T-helper 2 cell (primary cell): ENCODE results near the gene KAT8.
A peak's percentile ranks its signal among the peaks of the same experiment; 100 is the strongest.
"Not testable (repeated sequence)": the region's sequence is repeated elsewhere in the genome, so short reads cannot be mapped to it uniquely, and the experiment has no call there.

ENCODE experiments used
- DNase-seq, 5 experiments: peaks; one replicate each; pipeline versions ENCODE4 v3.0.0 to v3.0.0-alpha.2; 2012 to 2022

KAT8 gene

DNA sequence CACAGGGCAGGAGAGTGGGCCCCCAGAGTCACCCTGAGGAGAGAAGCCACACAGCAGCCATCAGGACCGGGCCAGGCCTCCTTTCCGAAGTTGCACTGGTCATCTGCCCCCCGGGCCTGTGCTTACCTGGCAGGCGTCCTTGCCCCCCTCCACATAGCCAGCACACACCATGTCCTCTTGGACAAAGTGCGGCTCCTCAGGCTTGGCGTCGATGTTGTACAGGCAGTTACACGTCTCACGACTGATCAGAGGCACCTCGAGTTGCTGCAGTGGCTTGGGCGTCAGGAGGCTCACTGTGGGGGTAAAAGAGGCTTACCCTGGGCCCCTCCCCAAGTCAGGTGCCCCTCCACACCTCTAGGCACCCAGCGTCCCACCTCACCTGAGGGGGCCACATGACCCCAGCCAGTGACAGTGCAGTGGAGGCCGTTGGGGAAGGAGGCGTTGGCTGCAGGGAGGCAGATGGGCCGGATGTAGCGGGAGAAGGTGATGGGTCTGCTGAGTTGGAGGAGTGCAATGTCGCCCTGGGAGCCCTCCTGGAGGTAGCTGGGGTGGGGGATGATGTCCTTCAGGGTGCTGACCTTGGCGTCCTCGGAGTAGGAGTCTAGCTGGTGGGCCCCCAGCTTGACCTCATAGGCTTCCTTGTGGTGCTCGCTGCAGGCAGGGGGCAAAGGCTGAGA lies 15.0 kb downstream of the KAT8 start:
- no peak for DNase-seq

DNA sequence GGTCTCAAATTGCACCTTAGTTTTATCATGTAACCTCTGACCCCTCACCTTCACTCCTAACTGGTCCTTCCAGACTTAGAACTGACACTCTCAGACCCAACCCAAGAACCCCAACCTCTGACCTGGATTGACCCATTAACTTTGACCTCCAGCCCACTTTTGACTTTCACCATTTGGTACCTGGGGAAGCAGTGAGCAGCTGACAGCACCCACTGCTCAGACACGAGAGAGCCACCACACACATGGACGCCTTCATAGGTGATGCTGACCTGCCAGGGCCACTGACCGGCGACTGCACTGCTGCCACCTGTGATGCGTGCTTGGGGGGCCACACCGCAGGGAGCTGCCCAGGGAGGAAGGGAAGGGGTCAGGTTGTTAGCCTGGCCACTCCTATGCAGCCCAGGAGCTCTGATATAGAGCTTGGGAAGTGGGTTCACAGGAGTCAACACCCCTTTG lies 15.6 kb downstream of the KAT8 start:
- no peak for DNase-seq

DNA sequence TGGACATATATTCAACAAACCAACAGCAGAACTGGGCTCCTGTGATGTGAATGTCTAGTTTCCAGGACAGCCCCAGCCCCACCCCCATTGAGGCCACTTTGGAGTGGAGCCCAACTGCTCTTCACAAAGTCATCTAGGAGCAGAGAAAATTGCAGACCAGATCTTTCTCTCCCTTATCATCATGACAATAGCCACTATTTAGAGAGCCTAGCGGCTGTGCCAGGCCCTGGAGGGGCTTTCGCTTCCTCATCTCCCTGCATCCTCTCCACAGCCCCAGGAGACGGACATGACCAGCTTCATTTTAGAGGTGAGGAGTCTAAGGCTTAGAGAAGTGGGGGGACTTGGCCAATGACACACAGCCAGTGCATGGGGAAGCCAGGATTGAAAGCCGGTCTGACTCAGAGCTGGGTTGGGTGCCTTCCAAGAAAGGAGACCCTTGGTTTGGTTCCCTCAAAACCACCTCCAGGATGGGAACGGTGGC lies 16.7 kb downstream of the KAT8 start:
- no peak for DNase-seq

DNA sequence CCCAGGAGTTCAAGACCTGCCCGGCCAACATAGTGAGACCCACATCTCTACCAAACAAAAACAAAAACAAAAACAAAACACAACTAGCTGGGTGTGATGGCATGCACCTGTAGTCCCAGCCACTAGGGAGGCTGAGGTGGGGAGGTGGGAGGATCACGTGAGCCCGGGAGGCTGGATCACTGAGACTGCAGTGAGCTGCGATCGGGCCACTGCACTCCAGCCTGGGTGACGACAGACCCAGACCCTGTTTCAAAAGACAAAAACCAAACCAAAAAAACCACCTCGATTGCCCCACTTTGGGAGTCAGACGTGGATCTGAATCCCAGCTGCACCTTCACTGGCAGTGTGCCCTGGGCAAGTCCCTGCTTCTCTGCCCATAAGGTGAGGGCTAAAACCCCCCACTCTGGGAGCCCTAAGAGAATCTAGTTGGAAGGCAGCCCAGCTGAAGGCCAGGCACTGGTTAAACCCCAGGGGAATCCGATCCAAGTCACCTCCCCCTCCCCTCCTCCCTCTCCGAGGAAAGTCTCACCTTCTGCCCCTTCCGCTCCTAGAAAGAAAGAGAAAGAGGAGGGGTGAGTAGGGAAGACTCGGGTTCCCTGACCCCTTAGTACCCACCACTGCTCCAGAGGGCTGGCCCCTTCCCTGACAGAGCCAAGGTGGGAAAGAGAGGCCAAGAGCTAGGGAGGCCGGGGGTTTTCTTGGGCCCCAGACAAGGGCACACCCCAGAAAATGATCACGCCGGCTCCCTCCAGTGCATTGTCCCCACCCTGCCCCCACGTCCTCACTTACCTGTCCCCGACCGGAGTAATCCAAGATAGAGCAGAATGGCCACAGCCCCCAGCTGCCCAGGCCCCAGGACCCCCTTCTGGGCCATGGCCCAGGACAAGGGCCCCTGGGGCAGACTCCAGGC lies 17.4 kb downstream of the KAT8 start:
- no peak for DNase-seq

DNA sequence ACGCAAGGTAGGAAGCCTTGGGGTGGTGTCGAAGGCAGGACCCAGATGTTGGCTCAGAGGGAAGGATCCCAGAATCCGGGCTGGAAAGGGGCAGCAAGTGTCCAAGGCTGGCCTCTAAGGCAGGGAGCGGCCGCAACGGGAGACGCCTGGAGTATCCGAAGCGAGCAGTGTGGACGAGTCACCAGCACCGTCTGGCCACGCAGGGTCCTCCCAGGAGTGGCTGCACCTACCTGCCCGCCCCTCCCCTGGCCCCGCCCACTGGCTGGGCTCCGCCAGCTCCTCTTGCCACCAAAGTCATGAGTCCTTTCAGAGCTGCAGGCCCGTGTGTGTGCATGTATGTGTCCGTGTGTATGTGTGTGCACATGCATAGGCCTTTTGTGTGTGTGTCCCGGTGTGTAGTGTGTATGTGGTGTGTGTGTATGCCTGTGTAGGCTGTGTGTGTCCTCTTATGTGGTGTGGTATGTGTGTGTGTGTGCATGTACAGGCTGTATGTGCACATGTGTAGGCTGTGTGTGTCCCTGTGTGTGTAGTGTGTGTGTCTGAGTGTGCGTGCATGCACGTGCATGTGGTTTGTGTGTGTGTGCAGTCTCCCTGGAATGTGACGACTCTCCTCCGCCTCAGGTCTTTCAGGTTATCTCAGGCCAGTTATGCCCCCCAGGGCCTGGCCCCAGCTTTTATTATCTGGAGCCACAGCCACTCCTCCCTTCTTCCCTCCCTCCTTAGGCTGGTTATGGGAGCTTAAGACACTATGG lies 18.2 kb downstream of the KAT8 start, which contains the start of gene PRSS8:
PRSS8 (minus strand) TSS at position 193 of the 752 bp plus-strand sequence. CDS start 229 bp downstream, outside the sequence.
- DNase-seq, result no peak

DNA sequence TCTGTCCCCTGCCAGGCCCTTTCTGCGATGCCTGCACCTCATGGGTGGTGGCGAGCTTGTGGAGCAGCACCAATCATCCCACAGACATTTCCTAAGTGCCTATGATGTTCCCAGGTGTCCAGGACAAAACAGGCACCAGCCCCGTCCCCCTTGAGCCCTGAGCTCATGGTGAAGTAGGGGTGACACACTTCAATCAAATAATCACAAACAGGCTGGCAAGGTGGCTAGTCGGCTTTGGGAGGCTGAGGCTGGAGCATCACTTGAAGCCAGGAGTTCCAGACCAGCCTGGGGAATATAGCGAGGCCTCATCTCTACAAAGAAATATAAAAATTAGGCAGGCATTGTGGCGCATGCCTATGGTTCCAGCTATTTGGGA lies 18.8 kb downstream of the KAT8 start:
- no peak for DNase-seq

DNA sequence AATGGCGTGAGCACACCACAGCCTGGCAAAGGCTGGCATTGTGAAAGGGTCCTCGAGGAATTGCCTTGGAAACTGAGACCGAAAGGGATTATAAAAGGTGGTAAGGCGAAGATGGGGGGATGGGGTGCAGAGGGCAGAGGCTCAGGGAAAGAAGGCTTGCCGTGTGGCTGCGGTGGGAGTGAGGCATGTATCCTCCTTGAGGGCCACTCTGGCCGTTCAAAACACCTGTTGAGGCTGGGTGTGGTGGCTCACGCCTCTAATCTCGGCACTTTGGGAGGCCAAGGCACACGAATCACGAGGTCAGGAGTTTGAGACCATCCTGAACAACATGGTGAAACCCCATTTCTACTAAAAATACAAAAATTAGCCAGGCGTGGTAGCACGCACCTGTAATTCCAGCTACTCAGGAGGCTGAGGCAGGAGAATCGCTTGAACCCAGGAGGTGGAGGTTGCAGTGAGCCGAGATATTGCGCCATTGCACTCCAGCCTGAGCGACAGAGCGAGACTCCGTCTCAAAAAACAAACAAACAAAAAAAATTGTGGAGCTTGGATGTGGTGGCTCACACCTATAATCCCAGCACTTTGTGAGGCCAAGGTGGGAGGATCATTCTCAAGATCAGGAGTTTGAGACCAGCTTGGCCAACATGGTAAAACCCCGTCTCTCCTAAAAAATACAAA lies 19.5 kb downstream of the KAT8 start:
- DNase-seq, result not testable (repeated sequence)

DNA sequence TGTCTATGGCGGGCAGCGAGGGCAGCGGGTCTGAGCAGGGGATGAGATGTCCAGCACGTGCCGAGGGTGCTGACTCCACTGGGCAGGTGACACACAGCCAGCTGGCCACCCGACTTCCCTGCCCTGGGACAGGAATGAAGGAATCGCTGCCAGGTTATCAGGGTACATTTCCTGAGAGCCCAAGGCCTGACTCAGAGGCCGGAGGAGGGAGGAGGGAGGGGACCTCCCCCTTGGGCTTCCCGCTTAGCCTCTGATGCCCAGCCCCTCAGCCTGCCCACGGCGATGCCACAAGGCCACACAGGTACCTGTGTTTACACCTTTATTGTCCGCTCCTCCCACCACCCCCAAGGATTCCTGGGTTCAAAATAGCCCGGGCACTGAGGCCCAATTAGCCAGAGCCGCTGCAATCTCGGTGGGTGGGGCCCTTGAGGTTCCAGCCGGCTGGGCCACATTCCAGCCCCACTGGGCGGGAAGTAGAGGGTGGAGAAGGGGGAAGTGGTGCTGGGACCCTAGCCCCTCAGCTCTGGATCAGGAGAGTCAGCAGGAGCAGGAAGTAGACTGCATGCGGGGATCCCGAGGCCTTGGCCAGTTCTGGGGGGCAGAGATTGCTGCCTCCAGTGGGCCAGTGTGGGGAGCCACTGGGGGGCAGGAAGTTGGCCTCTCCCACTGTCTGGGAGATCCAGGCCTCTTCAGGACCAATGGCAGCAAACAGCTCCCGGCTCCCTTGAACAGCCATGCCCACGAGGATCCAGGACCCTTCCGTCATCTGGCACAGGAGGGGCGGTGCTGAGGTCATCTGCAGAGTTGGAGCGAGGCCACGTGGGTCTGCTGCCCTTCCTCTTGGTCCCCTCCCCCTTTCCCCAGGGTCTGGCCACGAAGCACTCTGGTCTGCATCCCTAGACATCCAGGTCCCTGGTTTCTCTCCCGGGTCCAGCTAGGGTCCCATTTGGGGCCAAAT lies 21.4 kb downstream of the KAT8 start:
- no peak for DNase-seq

DNA sequence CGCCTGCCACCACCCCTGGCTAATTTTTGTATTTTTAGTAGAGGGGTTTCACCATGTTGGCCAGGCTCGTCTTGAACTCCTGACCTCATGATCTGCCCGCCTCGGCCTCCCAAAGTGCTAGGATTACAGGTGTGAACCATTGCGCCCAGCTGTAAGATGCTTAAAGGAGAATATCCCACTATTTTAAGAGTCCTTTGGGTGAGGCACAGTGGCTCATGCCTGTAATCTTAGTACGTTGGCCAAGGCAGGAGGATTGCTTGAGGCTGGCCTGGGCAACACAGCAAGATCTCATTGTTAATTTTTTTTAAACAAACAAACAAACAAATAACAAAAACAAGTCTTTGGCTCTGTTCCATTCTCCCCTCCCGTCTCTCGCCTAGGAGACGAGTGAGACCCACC lies 23.6 kb downstream of the KAT8 start:
- not testable (repeated sequence) for DNase-seq

DNA sequence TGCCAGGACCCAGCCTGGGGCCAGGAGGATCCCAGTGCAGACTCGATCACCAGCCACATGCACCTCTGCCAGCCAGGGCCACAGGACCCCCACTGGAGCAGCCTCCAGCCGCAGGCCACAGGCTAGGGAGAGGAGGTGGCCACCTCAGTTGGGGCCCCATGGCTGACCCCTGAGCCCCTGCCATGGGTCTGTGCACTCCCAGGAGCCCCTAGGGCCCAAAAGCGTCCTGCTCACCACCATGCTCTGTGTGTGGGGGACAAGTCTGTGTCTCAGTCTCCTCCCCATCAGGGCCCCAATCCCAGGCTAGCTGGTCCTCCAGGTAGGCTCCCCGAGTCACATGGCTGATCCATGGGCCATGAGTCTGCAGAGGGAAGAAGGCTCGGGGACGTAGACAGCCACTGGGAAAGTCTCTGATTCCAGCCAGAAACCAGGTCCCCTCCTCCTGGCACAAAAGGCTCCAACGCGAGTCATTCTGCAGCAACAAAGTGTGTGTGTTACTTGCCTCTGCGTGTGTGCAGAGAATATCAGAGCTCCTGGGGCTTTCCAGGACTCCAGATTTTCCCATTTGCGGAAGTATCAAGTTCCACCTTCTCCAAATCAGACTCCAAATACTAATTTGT lies 24.1 kb downstream of the KAT8 start:
- DNase-seq, result no peak

DNA sequence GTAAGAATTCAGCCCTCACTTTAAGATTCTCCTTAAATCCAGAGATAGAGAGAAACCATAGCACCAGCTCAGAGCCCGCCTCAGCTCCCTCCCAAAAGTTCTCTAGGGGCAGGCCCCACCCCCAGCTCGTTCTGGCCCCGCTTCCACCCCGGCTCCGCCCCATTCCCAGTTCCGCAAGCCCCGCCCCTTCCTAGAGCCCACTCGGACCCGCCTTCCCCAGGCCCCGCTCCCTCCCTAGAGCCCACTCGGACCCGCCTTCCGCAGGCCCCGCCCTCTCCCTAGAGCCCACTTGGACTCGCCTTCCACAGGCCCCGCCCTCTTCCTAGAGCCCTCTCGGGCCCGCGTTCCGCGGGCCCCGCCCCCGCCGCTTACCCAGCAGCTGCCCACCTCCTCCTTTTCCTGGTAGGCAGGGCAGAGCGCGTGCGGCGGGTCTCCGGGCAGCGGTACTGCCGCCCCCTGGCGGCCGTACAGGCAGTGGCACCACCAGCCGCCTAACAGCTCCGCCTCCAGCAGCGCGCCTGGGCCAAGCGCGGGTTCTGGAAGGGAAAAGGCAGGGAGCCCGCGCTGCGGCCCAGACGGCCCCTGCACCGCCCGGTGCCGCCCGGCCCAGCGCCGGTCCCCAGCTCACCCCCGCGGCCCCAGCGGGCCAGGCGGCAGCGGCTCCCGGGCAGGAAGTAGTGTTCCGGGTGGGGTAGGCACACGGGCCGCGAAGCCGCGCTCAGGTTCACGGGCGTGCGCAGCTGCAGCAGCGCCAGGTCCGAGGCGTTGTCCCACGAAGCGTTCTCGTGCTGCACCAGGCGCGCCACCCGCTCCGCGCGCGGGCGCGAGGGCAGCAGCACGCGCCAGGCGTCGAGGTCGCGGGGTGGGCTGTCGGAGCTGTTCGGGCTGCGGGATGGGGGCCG lies 24.9 kb downstream of the KAT8 start:
- peak; percentile 90 to 98 (median 96) for DNase-seq

DNA sequence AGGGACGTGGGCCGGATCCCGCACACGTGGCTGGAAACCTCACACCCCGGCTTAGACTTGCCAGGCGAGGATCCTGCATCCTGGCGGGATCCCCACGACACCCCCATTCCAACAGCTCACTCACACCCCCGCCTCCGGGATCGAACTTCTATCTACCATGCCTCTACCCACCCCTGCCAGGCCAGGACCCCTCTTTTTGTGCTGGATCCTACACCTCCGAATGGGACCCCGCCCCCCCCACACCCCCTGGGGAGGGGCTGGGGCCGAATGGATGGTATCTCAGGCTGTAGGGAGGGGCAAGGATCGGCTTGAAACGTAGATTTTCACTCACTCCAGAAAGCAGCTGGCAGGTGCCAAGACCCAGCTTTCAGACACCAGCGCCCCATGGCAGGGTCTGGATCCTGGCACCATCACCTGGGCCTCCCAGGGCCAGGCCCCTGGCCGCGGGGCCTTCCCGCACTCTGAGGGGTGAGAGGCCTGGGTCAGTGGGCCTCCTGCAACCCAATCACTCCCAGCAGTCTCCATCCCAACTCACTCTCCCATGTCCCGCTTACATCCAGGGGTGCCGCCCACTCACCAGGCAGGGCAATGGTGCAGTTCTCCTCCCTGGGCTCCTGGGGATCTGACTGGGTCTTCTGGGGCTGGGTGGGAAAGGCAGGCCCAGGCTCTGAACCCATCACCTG lies 25.7 kb downstream of the KAT8 start:
- DNase-seq, result no peak

DNA sequence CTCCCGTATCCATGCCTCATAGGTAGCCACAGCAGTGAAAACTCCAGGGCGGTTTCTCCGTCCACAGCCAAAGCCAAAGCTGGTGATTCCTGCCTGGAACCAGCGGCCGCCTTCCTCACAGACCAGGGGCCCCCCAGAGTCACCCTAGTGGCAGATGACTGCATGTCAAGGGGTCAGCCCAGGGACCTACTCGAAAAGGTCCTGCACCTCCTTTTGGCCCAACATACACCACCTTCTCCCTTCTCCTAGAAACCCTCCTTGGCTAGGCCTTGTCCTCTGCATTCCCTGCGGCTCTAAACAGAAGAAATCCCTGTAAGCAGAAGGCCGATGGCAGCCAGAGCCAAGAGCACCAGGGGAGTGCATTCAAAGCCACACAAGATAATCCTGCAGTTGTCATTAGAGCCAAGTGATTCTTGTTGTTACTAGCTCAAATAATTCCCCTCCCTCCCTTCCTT lies 26.3 kb downstream of the KAT8 start:
- no peak for DNase-seq

DNA sequence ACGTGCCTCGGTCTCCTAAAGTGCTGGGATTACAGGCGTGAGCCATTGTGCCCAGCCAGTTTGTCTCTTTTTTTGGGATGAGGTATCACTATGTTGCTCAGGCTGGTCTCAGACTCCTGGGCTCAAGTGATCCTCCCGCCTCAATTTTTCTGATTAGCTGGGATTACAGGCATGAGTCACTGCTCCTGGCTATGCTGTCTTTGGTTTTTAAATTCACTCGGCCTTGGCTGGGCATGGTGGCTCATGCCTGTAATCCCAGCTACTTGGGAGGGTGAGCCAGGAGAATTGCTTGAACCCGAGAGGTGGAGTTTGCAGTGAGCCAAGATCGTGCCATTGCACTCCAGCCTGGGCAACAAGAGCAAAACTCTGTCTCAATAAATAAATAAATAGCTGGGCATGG lies 27.0 kb downstream of the KAT8 start:
- not testable (repeated sequence) for DNase-seq

DNA sequence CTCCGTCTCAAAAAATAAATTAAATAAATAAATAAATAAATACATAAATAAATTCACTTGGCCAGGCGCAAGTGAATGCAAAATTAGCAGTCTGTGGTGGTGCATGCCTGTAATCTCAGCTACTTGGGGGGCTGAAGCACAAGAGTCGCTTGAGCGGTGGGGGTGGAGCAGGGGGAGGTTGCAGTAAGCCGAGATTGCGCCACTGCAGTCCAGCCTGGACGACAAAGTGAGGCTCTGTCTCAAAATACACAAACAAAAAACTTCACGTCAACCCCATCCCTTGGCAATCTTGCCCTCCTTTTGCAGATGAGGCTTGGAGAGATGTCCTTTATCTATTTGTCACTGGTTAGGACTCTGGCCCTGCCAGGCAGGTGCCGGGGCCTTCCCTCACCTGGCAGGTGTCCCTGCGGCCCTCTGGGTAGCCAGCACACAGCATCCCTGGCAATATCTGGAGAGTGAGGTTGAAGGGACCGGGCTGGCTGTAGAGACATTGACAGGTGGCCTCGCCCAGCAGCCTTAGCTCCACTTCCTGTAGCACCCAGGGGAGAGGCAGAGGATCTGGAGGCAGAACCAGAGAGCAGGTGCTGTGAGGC lies 28.0 kb downstream of the KAT8 start:
- no peak for DNase-seq

DNA sequence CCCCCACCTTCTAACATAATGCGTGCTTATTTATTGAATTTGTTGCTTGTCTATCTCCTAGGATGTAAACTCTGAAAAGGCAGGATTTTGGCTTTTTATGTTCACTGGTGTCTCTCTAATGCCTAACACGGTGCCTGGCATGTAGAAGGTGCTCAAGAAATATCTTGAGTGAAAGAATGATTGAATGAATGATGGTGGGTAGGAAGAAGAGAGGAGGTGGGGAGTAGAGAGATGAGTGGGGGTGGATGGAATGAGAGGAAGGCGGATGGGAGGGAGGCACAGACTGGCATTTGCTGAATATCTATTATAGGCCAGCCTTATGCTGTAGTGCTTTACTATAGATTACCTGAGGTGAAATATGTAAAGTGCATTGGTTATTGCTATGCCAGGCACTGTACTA lies 30.1 kb downstream of the KAT8 start:
- no peak for DNase-seq

DNA sequence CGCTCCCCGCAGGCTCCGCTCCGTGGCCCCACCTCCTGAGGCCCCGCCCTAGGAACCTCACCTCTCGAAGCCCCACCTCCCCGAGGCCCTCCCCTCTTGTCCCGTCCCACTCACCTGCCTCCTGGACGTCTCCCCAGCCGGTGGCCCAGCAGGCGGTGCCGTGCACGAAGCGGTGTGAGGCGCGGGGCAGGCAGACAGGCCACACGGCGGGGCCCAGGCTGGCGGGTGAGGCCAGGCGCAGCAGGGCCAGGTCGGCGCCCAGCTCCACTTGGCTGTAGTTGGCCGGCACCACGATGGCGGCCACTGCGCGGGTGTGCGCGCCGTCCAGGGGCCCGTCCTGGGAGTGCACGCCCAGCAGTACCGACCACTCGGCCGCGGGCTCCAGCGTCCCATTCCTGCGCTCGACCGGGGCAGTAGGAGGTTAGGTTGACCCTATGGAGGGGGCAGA lies 30.8 kb downstream of the KAT8 start:
- no peak for DNase-seq

DNA sequence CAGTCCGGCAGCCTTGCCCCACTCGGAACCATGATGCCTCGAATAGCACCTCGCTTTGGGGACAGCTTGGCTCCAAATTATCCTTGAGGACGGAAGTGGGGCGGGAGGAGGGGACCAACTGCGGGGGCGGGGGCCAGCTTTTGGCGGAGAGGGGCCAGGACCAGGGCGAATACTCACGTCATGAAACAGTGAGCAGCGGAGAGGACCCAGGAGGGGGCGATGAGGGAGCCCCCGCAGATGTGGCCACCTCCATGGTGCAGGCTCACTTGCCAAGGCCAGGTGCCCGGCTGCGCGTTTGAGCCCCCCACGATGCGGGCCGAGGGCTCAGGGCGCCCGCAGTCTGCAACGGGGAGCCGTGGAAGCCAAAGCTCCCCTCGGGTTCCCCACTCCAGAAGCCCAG lies 31.4 kb downstream of the KAT8 start:
- no peak for DNase-seq
